GM19023 (cell line): ENCODE measurements around the gene GOLGA5.

ENCODE experiments used
- ATAC-seq: cut with Tn5 transposase; IDR thresholded peaks from one replicate; pipeline ENCODE4 v1.9.1; 2021; ENCODE audit warnings: mild to moderate bottlenecking, moderate library complexity; ENCODE audit not compliant: unreplicated experiment

Gene GOLGA5

DNA sequence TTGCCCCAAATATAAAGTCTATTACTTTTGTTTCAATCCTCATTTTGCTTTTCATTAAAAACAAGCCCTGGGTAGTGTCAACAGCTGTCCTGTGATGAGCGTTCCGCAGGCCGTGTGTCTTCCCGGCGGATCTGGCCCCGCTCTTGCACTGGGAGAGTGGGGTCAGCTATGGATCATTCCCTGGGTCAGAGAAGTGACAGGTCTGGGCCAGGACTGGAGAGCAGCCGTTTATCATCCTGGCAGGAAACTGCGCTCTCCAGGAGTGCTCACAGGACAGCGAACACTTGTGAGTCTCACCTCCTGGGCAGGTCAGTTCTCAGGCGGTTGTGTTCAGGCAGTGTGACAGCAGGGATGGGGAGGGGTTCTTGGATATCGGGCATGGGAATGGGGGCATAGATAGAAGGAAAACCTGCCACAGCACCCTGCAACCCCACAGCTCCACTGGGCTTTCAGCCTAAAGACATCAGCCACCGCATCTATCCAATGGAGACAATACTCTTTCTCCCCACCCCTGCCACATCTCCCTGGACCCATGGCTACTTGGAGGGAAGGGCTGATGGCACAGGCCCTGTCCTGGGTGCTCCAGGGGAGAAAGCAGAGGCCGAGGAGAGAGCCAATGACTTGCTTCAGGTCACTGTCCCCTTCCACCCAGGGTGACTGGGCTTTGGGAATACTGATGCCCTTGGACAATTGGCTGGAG lies 81.0 kb downstream of the GOLGA5 start:
- ATAC-seq, result no peak

GRCh38 chr14:92877757-92878431 lies 83.8 kb downstream of the GOLGA5 start:
- ATAC-seq, result no peak

- ATAC-seq, result no peak
Measured at GRCh38 chr14:92880351-92880750, 86.2 kb downstream of the GOLGA5 start.

DNA sequence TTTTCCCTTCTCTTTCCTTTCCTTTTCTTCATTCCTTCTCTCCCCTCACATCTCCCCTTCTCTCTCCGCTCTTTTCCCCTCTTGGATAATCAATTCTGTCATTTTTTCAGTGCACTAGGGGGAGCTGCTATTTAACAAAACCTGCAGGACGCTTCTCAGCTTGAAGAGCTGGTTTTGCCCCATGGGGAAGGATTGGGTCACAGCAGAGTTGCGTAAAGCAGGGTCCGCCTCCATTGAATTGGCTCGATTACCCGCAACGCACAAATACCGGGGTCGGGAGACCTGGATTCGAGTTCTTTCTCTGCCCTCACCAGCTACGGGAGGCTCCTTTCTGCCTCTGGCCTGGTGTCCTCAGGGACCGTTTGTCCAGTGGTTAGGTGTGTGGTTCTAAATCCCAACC lies 86.7 kb downstream of the GOLGA5 start:
- no peak for ATAC-seq

DNA sequence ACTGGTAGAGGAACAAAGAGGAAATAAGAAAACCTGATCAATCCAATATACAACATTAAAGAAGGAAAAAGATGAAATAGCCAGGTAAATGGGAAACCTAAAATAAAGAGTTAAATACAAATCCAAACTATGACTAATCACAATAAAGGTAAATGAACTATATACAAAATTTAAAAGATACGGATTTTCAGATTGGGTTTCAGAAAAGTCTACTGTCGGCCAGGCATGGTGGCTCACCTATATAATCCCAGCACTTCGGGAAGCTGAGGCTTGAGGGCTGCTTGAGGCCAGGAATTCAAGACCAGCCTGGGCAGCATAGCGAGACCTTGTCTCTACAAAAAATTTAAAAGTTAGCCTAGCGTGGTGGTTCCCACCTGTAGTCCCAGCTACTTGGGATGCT lies 89.0 kb downstream of the GOLGA5 start:
- no peak for ATAC-seq

- ATAC-seq, result no peak
Measured at GRCh38 chr14:92884410-92884809, 90.3 kb downstream of the GOLGA5 start.

DNA sequence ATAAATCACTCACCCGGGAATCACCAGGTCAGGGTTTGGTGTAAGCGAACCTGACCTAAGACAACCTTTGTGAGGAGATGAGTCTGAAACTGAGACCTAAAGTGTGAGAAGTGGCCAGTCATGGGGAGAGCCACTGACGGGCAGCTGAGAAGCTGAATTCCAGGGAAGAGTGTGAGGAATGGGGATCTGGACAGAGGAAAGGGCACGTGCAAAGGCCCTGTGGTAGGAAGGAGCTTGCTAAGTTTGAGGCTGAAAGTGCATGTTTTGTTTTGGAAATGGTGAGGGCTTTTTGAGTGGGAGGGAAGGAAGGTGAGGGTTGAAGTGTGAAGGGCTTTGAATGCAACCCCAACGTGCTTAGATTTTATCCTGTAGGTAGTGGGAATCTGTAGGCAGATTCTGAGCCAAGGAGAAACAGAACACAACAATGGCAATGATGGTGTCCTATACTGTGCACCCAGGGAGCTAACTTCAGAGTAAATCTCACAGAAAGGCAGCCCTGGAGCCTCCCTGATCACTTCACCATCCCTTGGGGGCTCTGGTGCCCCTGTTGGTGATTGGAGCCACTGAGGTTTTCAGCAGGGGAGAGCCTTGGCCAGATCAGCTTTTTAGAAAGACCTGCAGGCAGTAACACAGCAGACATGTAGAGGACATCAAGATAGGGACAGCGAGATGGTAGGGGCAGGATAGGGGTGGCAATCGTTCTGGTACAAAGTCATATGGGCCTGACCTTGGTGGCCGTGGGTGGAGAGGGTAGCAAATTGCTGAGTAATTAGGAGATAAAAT lies 91.4 kb downstream of the GOLGA5 start:
- ATAC-seq, result no peak

DNA sequence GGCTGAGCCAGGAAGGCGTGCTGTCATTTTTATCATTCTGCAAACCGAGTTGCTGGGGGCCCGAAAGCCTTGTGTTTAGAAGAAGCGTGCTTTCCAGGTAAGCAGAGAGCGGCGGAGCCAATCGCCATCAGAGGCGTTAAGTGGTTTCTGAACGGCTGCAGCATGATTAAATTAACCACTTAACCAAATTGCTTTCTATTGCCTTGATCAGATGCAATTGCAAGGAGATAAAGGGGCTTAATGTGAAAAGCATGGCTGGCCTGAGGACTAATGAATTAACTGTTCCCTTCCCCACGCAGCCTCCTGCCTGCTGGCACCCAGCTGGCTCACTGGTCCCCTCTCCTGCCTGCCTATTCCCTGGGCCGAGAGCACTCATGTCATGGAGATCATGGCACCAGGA lies 92.2 kb downstream of the GOLGA5 start:
- no peak for ATAC-seq

DNA sequence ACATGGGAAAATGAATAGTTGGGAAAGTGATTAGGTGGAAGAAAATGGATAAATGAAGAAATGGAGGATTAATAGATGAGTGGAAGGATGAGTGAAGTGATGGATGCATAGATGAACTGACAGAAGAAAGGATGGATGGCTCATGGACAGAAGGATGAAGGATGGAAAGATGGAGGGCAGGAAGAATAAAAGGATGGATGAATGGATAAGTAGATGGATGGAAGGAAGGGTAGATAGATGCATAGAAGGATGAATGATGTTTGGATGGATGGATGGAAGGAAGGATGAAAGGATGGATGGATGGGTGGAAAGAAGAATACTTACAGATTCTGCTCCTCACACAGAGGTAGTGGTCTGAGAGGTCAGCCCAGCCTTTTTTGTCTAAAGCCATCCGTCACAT lies 93.1 kb downstream of the GOLGA5 start:
- no peak for ATAC-seq

DNA sequence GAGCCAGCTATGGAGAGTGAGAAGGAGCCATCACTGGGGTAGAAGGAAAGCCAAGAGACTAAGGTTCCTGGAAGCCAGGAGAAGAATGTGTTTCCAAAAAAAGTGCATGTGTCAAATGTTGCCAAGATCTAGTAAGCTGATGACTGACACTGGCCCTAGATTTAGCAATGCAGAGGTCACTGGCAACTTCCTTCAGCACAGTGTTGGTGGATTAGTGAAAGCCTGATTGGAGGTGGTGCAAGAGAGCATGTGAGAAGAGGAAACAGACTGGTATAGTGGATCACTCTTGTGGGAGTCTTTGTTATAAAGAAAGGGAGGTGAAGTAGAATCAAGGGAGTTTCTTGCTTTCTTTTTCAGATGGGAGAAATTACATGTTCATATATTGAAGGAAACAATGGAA lies 94.8 kb downstream of the GOLGA5 start:
- no peak for ATAC-seq
